Stimulated activated CD4-positive, alpha-beta T cell treated with anti-CD3 and anti-CD28 coated beads, Interleukin-2, amount 100 ng/mL, for 4 hours (primary cell): ENCODE data around the gene PTGDS.

Experiments
- DNase-seq: peaks from one replicate; pipeline ENCODE4 v3.0.0-alpha.2; 2020; ENCODE audit warnings: low read depth

Gene PTGDS

GRCh38 chr9:136946228-136947027 lies 30.9 kb upstream of the PTGDS start:
- DNase-seq: no peak

- DNase-seq: no peak
These were observed 30.0 kb upstream of the PTGDS start for GRCh38 chr9:136947028-136947891.

DNA sequence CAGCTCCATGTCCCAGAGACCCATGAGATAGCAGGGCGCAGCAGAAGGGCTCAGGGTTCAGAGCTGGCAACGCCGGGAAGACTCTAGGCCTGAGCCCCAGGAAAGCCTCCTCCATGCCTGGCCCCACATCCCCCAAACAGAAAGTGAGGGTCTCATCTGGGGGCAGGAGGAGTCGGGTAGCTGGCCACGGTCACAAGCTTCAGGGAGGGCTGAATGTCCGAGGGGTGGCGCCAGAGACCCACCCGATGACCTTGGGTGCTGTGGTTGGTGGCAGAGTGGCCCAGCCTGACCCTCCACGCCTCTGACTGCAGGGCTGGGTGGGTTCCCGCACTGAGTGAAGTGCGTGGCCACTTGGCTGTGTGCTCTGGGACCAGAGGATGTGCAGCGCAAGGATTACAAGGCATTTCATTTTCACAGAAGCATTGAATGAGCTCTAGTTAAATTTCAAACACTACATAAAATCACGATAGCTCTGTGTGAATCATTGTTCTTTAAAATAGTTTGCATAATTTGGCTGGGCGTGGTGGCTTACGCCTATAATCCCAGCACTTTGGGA lies 29.3 kb upstream of the PTGDS start:
- no peak for DNase-seq

DNA sequence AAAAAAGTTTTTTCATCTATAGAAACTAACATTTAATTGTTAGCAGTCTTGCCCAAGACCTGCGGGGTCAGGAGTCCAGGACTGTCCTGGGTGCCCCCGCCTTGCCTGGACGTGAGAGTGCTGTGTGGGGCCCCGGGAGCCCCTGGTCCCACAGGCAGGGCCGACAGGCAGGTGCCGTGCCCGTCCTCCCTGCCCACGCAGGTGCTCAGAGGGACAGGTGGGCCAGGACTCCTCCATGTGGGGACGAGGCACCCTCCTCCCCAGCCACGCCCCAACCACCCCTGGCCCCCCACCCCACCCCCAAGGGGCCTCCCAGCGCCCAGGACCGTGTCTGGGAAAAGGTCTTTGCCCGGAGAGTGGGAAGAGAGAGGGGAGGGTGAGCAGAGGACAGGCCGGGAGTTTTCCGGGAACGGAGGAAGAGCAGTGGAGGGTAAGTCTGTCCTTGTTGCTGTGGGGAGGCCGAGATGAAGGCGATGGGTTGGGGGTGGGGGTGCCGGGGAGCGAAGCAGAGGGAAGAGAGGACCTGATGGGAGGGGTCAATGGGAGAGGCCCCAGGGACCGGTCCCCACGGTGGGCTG lies 28.0 kb upstream of the PTGDS start:
- no peak for DNase-seq

GRCh38 chr9:136949817-136950655 lies 27.3 kb upstream of the PTGDS start:
- DNase-seq: peak; percentile 93

- no peak for DNase-seq
These were observed 26.5 kb upstream of the PTGDS start for GRCh38 chr9:136950656-136951276.

DNA sequence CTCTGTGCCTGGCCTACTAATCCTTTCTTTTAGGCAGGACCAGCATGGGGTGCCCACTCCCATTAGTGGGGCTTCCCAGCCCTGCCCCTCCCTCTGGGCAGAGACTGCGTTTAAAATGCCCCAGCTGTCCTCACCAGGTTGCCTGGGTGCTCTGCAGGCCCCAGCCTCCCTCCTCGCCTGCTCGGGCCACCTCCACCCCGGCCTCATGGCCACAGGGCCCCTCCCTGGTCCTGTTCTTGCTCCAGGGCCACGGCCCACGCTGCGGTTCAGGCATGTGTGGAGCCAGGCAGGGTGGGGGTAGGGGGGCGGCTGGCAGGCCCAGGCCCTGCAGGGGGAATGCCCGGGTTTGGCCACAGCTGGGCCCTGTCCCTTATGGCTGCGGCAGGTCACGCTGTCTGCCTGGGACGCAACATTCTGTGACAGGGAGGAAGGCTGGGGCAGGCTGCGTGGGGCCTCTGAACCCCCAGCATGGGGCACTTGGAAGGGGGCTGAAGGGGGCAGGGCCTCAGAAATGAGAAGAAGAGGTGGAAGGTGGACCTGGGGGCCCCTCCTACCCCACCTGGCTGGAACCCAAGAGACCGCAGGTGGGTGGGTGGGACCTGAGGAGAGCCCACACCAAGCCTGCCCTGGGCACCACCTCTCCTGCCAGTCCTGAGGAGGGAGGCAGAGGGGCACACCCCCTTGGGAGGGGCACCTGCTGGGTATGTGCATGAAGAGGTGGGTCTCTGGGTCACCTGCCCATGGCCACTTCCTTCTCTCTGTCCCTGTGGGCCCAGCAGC lies 25.6 kb upstream of the PTGDS start, which contains the start of gene LCN12:
TSS of gene LCN12 (plus strand) at position 733 of the 780 bp plus-strand sequence. CDS start 55 bp downstream, outside the sequence.
- no peak for DNase-seq

DNA sequence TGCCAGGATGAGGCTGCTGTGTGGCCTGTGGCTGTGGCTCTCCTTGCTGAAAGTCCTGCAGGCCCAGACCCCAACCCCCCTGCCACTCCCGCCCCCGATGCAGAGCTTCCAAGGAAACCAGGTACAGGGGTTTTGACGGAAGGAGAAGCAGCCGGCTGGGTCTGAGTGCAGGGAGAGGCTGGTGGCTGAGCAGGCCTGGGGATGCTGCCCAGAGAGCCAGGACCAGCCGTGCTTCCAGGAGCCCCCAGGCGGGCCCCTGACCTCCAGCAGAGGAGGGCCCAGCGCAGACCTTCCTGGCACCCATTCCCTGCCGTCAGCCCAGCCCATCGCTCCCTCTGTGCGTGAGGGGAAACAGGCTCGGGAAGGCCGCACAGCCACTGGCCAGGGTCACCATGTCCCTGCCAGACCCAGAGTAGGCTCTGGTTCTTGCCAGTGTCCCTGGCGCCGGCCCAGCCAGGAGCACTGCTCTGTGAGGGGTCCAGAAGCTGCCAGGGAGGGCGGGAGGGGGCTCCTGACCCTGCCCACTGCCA lies 24.9 kb upstream of the PTGDS start:
- DNase-seq: no peak

DNA sequence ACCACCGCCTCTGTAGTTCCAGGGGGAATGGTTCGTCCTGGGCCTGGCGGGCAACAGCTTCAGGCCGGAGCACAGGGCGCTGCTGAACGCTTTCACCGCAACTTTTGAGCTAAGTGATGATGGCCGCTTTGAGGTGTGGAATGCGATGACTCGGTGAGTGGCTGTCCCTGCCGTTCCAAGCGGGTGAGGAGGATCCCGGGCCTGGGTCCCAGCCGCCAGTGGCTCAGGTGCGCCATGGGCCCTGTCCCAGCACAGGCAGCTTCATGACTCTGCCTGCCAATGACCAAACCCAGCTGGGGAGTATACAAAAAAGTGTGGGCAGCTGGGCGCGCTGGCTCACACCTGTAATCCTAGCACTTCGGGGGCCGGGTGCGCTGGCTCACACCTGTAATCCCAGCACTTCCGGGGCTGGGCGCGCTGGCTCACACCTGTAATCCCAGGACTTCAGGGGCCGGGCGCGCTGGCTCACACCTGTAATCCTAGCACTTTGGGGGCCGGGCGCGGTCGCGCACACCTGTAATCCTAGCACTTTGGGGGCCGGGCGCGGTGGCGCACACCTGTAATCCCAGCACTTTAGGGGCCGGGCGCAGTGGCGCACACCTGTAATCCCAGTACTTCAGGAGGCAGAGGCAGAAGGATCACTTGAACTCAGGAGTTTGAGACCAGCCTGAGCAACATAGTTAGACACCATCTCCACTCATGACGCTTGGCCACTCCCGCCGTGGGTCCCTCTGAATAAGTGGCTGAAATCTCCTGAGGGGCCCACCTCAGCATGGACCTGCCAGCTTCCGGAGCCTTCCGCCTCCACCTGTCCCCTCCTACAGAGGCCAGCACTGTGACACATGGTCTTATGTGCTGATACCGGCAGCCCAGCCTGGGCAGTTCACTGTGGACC lies 24.2 kb upstream of the PTGDS start:
- DNase-seq: no peak

DNA sequence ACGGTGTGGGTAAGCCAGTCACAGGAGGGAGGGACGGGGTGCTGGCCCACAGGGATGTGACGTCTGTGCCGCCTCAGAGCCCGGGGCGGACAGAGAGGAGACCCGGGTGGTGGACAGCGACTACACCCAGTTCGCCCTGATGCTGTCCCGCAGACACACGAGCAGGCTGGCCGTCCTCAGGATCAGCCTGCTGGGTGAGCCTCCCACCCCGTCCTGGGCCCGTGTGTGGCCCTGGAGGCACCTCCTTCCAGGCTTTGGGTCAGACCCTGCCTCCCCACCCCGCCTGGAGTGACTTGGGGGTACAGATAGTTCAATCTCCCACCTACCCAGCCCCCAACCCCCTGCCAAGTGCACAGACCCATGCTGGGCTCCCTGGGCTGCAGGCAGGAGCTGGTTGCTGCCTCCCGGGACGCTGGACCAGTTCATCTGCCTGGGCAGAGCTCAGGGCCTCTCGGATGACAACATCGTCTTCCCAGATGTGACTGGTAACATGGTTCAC lies 23.5 kb upstream of the PTGDS start:
- no peak for DNase-seq

GRCh38 chr9:136954270-136955083 lies 22.8 kb upstream of the PTGDS start:
- no peak for DNase-seq

DNA sequence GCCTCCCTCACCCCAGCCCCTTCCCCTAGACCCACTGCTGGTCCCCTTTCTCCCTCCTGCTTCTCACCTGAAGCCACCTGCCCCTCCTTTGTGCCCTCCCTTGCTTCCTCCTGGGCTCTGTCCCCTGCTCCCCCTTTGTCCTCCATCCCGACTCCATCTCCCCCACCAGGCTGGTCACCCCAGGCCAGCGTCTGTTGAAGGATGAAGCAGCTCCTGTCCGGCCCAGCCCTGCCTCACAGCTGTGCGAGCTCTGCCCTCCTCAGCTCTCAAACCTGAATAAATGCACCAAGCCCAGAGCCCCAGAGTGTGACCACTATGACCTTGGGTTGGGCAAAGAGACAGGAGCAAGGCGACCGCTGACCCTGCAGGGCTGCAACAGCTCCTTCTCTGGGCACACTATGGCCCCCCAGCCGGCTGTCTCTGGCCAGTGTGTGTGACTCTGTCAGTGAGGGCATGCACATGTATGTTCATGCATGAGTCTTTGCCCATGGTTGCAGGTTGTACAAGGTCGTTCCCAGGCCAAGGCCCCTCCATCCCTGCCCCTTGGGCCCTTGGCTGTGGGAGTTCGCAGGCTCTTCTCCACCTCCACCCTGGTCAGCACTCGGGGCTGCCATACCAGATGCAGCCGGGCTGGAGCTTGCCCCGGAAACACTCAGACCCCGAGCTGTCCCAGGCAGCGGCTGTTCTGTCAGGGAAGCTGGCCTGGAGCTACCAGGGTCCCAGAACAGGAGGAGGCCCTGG lies 21.9 kb upstream of the PTGDS start:
- no peak for DNase-seq

DNA sequence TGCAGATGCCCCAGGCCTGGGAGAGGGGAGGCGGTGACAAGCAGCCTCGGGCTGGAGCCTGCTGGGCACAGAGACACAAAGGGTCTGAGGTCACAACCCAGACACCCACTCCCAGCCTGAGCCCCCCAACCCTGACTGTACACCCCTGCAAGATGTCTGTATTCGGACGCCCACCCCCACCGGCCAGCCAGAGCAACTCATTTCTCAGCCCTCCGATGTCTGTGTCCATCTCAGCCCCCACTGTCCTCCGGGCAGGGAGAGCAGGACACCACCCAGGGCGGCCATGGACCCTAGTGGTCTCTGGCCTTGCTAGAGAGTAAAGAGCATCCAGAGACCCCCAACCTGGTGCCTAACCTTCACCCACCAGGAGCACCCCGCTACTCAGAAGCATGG lies 21.4 kb upstream of the PTGDS start:
- DNase-seq: no peak

GRCh38 chr9:136956604-136957003 lies 20.7 kb upstream of the PTGDS start:
- no peak for DNase-seq

DNA sequence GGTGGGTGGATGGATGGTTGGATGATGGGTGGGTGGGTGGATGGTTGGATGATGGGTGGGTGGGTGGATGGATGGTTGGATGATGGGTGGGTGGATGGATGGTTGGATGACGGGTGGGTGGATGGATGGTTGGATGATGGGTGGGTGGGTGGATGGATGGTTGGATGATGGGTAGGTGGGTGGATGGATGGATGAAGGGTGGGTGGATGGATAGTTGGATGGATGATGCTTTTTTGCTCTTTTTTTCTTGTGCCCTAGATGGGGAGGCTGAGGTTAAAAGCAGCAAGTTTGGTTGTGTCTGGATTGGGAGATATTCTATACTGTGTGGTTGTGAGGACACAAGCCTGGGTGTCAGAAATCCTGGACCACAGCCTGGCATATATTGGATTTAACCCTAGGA lies 19.8 kb upstream of the PTGDS start:
- DNase-seq: no peak

DNA sequence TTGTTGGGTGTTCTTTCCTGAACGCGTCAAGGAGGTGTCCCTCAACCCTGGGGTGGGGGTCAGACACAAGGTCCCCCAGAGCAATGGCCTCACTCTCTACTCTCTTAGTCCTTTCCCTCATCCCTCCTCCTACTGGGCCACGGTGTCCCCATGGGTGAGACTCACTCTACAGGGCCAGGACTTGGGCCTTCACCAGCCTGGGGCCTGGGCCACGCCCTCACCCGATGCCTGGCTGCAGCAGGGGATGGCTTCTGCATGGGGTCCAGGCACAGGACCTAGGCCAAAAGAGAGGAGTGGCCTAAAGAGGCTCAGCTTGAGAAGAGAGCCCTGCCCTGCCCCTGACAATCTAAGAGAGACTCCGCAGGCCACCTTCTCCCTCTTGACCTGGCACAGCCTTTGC lies 19.4 kb upstream of the PTGDS start:
- no peak for DNase-seq

GRCh38 chr9:136958473-136958872 lies 18.8 kb upstream of the PTGDS start:
- DNase-seq: no peak
